KMS-11 (cell line): ENCODE results near the gene SRPRB.

Experiments
- H2AFZ ChIP-seq: fragments of 200-600 bp; sonication (generic); 2 replicates; pipeline ENCODE4 v1.6.1; 2016; ENCODE audit warnings: antibody characterized with exemption, mixed run types, low read depth
- H3K27ac ChIP-seq: fragments of 200-600 bp; sonication (generic); 2 replicates; pipeline ENCODE4 v1.6.1; 2016; ENCODE audit warnings: mild to moderate bottlenecking, mixed run types
- H3K27me3 ChIP-seq: fragments of 200-600 bp; sonication (generic); 2 replicates; pipeline ENCODE4 v1.6.1; 2017; ENCODE audit warnings: mild to moderate bottlenecking, low read depth, mixed run types, moderate library complexity; ENCODE audit not compliant: insufficient read depth
- H3K36me3 ChIP-seq: fragments of 200-600 bp; sonication (generic); 2 replicates; pipeline ENCODE4 v1.6.1; 2017; ENCODE audit warnings: mild to moderate bottlenecking, mixed run types; ENCODE audit not compliant: insufficient read depth
- H3K4me1 ChIP-seq: fragments of 200-600 bp; sonication (generic); 2 replicates; pipeline ENCODE4 v1.6.1; 2016; ENCODE audit warnings: mild to moderate bottlenecking, low read depth, mixed run types; ENCODE audit not compliant: poor library complexity, severe bottlenecking
- H3K4me2 ChIP-seq: fragments of 200-600 bp; sonication (generic); 2 replicates; pipeline ENCODE4 v1.7.0; 2016; ENCODE audit warnings: mild to moderate bottlenecking, mixed run types
- H3K4me3 ChIP-seq: fragments of 200-600 bp; sonication (generic); IDR thresholded peaks from 2 replicates; pipeline ENCODE4 v1.6.1; 2017; ENCODE audit warnings: low read depth, low read length, mixed read lengths; ENCODE audit not compliant: insufficient read depth
- H3K79me2 ChIP-seq: fragments of 200-600 bp; sonication (generic); 2 replicates; pipeline ENCODE4 v1.6.1; 2016; ENCODE audit warnings: low read depth, mixed run types; ENCODE audit not compliant: insufficient read depth
- H3K9ac ChIP-seq: fragments of 200-600 bp; sonication (generic); 2 replicates; pipeline ENCODE4 v1.6.1; 2016; ENCODE audit warnings: mild to moderate bottlenecking, mixed run types
- H4K20me1 ChIP-seq: fragments of 200-600 bp; sonication (generic); 2 replicates; pipeline ENCODE4 v1.6.1; 2016; ENCODE audit warnings: mild to moderate bottlenecking, mixed run types; ENCODE audit not compliant: insufficient read depth
- TF ChIP-seq, protein P1 (sequence below): fragments of 200-600 bp; sonication (generic); conservative IDR thresholded peaks from 2 replicates; pipeline ENCODE4 v1.6.1; 2017; ENCODE audit warnings: low read depth, mild to moderate bottlenecking, antibody characterized with exemption, low read length, moderate library complexity, mixed read lengths

SRPRB gene

GRCh38 chr3:133836497-133837158 is 31.0 kb downstream of the SRPRB start:
- Histone ChIP-seq H3K9ac (no peak overlapping the region), H3K79me2 (no peaks in the 10 kb centered on the region), H3K4me3 (no peak overlapping the region), H3K4me1 (no peaks in the 10 kb centered on the region), H3K4me2 (no peak overlapping the region), H3K27ac (no peak overlapping the region), H3K36me3 (no peaks in the 10 kb centered on the region), H4K20me1 (no peaks in the 10 kb centered on the region), H2AFZ (no peak overlapping the region), H3K27me3 (no peaks in the 10 kb centered on the region)
- TF ChIP-seq, protein P1, sequence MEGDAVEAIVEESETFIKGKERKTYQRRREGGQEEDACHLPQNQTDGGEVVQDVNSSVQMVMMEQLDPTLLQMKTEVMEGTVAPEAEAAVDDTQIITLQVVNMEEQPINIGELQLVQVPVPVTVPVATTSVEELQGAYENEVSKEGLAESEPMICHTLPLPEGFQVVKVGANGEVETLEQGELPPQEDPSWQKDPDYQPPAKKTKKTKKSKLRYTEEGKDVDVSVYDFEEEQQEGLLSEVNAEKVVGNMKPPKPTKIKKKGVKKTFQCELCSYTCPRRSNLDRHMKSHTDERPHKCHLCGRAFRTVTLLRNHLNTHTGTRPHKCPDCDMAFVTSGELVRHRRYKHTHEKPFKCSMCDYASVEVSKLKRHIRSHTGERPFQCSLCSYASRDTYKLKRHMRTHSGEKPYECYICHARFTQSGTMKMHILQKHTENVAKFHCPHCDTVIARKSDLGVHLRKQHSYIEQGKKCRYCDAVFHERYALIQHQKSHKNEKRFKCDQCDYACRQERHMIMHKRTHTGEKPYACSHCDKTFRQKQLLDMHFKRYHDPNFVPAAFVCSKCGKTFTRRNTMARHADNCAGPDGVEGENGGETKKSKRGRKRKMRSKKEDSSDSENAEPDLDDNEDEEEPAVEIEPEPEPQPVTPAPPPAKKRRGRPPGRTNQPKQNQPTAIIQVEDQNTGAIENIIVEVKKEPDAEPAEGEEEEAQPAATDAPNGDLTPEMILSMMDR: no peak

DNA sequence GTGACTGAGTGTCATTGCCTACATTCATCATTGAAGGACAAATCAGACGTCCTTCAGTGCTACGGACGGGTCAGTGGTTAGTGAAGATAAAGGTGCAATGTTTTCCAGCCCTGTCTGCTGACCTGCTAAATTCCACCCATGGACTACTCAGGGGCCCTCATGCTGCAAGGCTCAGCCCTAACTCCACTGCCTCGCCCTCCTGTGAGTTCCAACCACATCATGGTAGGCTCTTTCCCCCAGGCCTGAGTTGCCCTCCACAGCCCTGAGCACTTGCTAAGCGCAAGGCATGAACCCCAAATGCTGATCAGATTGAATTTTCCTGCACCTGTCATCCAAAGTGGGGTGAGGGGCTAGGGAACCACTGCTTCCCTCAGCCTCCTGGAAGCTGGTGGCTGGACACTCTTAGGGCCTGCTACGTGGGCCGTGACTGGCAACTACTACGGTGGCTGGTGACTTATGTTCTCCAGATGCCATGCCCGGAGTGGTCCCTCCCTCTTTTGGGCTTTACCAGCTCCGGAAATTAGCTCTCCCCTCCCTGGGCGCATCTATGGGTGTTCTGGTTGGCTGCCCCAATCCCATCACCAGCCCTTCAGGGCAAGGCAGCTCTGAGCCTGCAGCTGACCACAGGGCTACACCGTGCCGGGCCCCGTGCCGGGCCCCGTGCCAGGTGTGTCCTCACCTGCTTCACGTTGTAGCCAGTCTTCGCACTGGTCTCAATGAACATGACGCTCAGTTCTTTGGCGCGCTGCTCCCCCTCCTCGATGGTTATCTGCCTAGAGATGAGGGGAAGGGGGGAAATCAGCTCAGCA is 32.1 kb downstream of the SRPRB start:
- TF ChIP-seq, protein P1: no peak
- H3K9ac ChIP-seq: no peak overlapping the region
- no peaks in the 10 kb centered on the region for H3K36me3 ChIP-seq
- no peaks in the 10 kb centered on the region for H3K4me1 ChIP-seq
- no peak overlapping the region for H2AFZ ChIP-seq
- H3K27me3 ChIP-seq: no peaks in the 10 kb centered on the region
- H3K4me2 ChIP-seq: no peak overlapping the region
- H3K79me2 ChIP-seq: no peaks in the 10 kb centered on the region
- H4K20me1 ChIP-seq: no peaks in the 10 kb centered on the region
- H3K4me3 ChIP-seq: no peak overlapping the region
- H3K27ac ChIP-seq: no peak overlapping the region

DNA sequence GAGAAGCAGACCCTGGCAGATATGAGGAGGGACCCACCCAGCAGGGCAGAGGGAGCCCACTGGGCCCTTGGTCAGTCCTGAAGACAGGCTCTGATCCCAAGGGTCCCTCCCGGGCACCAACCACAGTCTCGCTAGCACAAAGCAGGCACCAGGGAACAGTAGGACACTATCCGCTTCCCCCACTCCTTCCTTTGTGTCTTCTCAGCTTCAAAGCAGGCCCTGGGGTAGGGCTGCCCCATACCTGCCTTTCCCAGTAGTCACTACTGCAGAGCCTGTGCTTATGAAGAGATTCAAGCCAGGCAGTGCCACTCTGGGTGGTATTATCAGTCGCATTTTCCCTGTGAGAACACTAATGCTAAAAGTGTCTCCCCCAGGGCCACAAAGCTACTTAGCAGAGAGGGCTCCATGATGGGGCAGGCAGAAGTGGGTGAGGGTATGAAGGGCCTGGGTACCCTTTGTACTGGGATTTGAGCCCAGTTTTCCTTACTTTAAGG is 32.7 kb downstream of the SRPRB start:
- Histone ChIP-seq H3K4me3 (no peak overlapping the region), H3K79me2 (no peaks in the 10 kb centered on the region), H4K20me1 (no peaks in the 10 kb centered on the region), H3K36me3 (no peaks in the 10 kb centered on the region), H3K4me1 (no peaks in the 10 kb centered on the region), H3K27ac (no peak overlapping the region), H3K27me3 (no peaks in the 10 kb centered on the region), H3K4me2 (no peak overlapping the region), H2AFZ (no peak overlapping the region), H3K9ac (no peak overlapping the region)
- TF ChIP-seq, protein P1: no peak

GRCh38 chr3:133838916-133839800 is 33.5 kb downstream of the SRPRB start:
- Histone ChIP-seq H3K36me3 (no peaks in the 10 kb centered on the region), H3K4me3 (no peak overlapping the region), H3K27me3 (no peaks in the 10 kb centered on the region), H3K79me2 (no peaks in the 10 kb centered on the region), H4K20me1 (no peaks in the 10 kb centered on the region), H3K27ac (no peak overlapping the region), H3K9ac (no peak overlapping the region), H2AFZ (no peak overlapping the region), H3K4me2 (no peak overlapping the region), H3K4me1 (no peaks in the 10 kb centered on the region)
- TF ChIP-seq, protein P1: no peak
